HL-60/S4 treated with retinoic acid at 250 ng/mL for 4 days and 3 days (cell line): ENCODE results near the gene HSD17B14.
"Not testable (repeated sequence)": the region's sequence is repeated elsewhere in the genome, so short reads cannot be mapped to it uniquely, and the experiment has no call there.

Experiments
- in situ Hi-C: fragments of 300-500 bp; cut with MboI; formaldehyde crosslinking; loops from 2 replicates; pipeline ENCODE4 v1.7.0; 2022; ENCODE audit warnings: low sequenced_read_pairs

HSD17B14 gene

GRCh38 chr19:48799358-48800300 lies 36.7 kb downstream of the HSD17B14 start:
- in situ Hi-C loops = no loop called here

- in situ Hi-C loops = no loop called here
Measured at GRCh38 chr19:48798937-48799336, 37.4 kb downstream of the HSD17B14 start.

- in situ Hi-C loops = no loop called here
Measured at GRCh38 chr19:48797103-48797502, 39.2 kb downstream of the HSD17B14 start.

GRCh38 chr19:48796298-48797083 lies 39.8 kb downstream of the HSD17B14 start:
- in situ Hi-C loops = no loop called here

GRCh38 chr19:48795685-48796070 lies 40.6 kb downstream of the HSD17B14 start:
- in situ Hi-C loops = no loop called here

- in situ Hi-C loops = no loop called here
Measured at GRCh38 chr19:48795055-48795684, 41.1 kb downstream of the HSD17B14 start.

GRCh38 chr19:48794291-48794690 lies 42.0 kb downstream of the HSD17B14 start:
- in situ Hi-C loops = no loop called here

GRCh38 chr19:48793271-48793670 lies 43.0 kb downstream of the HSD17B14 start:
- in situ Hi-C loops = no loop called here

- in situ Hi-C loops = not testable (repeated sequence)
Measured at GRCh38 chr19:48787331-48787730, 49.0 kb downstream of the HSD17B14 start.

- in situ Hi-C loops = not testable (repeated sequence)
Measured at GRCh38 chr19:48786422-48786821, 49.9 kb downstream of the HSD17B14 start.

GRCh38 chr19:48784527-48784926 lies 51.8 kb downstream of the HSD17B14 start:
- in situ Hi-C loops = no loop called here

GRCh38 chr19:48780631-48781391 lies 55.5 kb downstream of the HSD17B14 start:
- in situ Hi-C loops = no loop called here

- in situ Hi-C loops = no loop called here
Measured at GRCh38 chr19:48779636-48780035, 56.7 kb downstream of the HSD17B14 start.

GRCh38 chr19:48777720-48778119 lies 58.6 kb downstream of the HSD17B14 start:
- in situ Hi-C loops = no loop called here

GRCh38 chr19:48777139-48777538 lies 59.2 kb downstream of the HSD17B14 start:
- in situ Hi-C loops = no loop called here

- in situ Hi-C loops = no loop called here
Measured at GRCh38 chr19:48772503-48772953, 63.8 kb downstream of the HSD17B14 start.

- in situ Hi-C loops = no loop called here
Measured at GRCh38 chr19:48770734-48771472, 65.4 kb downstream of the HSD17B14 start.

- in situ Hi-C loops = no loop called here
Measured at GRCh38 chr19:48770266-48770665, 66.0 kb downstream of the HSD17B14 start.

- in situ Hi-C loops = no loop called here
Measured at GRCh38 chr19:48768994-48769713, 67.1 kb downstream of the HSD17B14 start.
